GM12878 (cell line): ENCODE data around the gene HHAT. TPM values are rescaled to one million over a fixed set of nuclear protein-coding genes. Genes with fewer than 3 reads are reported as not detected.

Experiments
- ATAC-seq: fragments of 200-7000 bp; cut with Tn5 transposase; 3 replicates; pipeline ENCODE4 v1.9.1; 2020; ENCODE audit warnings: mild to moderate bottlenecking, moderate library complexity
- BruUV-seq: library from RNA; stranded (reverse); fragments of 400-500 nt; replicated peaks from 2 replicates; lab custom pipeline; 2021; lab: Mats Ljungman, UMichigan
- CTCF ChIA-PET: fragments of 300-600 bp; sonication (Branson Sonifier 250); formaldehyde crosslinking; extraction: SDS; loops from one replicate; lab custom pipeline; 2021; ENCODE audit warnings: inconsistent platforms; lab: Yijun Ruan, JAX
- POLR2A ChIA-PET: fragments of 350-600 bp; formaldehyde crosslinking; extraction: SDS; loops from one replicate; lab custom pipeline; 2021; ENCODE audit warnings: inconsistent platforms; lab: Charles Lee
- RAD21 ChIA-PET: fragments of 300-600 bp; sonication (Branson Sonifier 250); formaldehyde crosslinking; loops from one replicate; lab custom pipeline; 2023; ENCODE audit warnings: antibody characterized with exemption; ENCODE audit not compliant: unreplicated experiment; lab: Charles Lee
- SMC1A ChIA-PET: fragments of 300-600 bp; sonication (Branson Sonifier 250); formaldehyde crosslinking; loops from one replicate; lab custom pipeline; 2023; ENCODE audit not compliant: unreplicated experiment, uncharacterized antibody; lab: Charles Lee
- DNase-seq: peaks from one replicate; pipeline ENCODE4 v3.0.0-alpha.2; 2011; ENCODE audit warnings: low read depth, low spot score
- FAIRE-seq: peaks from 3 replicates; lab custom pipeline; 2011; peaks lifted over from hg19 to GRCh38; lab: Jason Lieb, UNC
- H2AFZ ChIP-seq: 2 replicates; pipeline ENCODE4 v1.6.0; 2011; ENCODE audit warnings: low read depth, low read length, control low read depth; ENCODE audit not compliant: control insufficient read depth
- H3K27ac ChIP-seq: 2 replicates; pipeline ENCODE4 v1.5.1; 2011; ENCODE audit warnings: control low read depth; ENCODE audit not compliant: control insufficient read depth, insufficient read depth
- H3K27me3 ChIP-seq, 2 experiments: replicated peaks in 1 of 2; 2 replicates each; pipeline versions ENCODE4 v1.6.0 to v1.6.1; 2011; ENCODE audit warnings: low read length in 1 of 2; ENCODE audit not compliant: control insufficient read depth in 2 of 2, insufficient read depth in 2 of 2
- H3K36me3 ChIP-seq, 2 experiments: 2 replicates each; pipeline ENCODE4 v1.5.1; 2011; ENCODE audit warnings: low read length in 1 of 2; ENCODE audit not compliant: control insufficient read depth in 2 of 2, insufficient read depth in 2 of 2
- H3K4me1 ChIP-seq: 2 replicates; pipeline ENCODE4 v1.6.1; 2011; ENCODE audit warnings: mild to moderate bottlenecking, low read length, moderate library complexity, mixed read lengths; ENCODE audit not compliant: control insufficient read depth, insufficient read depth
- H3K4me2 ChIP-seq: 2 replicates; pipeline ENCODE4 v1.6.0; 2011; ENCODE audit warnings: control low read depth; ENCODE audit not compliant: control insufficient read depth, insufficient read depth
- H3K4me3 ChIP-seq: fragments of 200-600 bp; sonication (generic); 2 replicates; pipeline ENCODE4 v1.5.1; 2016
- H3K79me2 ChIP-seq: 2 replicates; pipeline ENCODE4 v1.6.0; 2011; ENCODE audit warnings: low read length; ENCODE audit not compliant: control insufficient read depth, insufficient read depth
- H3K9ac ChIP-seq: 2 replicates; pipeline ENCODE4 v1.8.0; 2011; ENCODE audit warnings: low read length, control low read depth, mixed read lengths; ENCODE audit not compliant: control insufficient read depth, insufficient read depth
- H3K9me3 ChIP-seq: replicated peaks from 3 replicates; pipeline ENCODE4 v1.5.1; 2011; ENCODE audit warnings: mild to moderate bottlenecking, low read length; ENCODE audit not compliant: control insufficient read depth, insufficient read depth
- H4K20me1 ChIP-seq: 2 replicates; pipeline ENCODE4 v1.6.0; 2011; ENCODE audit not compliant: control insufficient read depth, insufficient read depth
- ATF2 ChIP-seq: IDR thresholded peaks from 2 replicates; pipeline ENCODE4 v1.6.1; 2012; ENCODE audit warnings: low read length, inconsistent platforms
- CBX3 ChIP-seq: fragments of 200-600 bp; sonication (generic); IDR thresholded peaks from 2 replicates; pipeline ENCODE4 v1.6.1; 2016; ENCODE audit warnings: low read depth, borderline replicate concordance
- CREB1 ChIP-seq: IDR thresholded peaks from 2 replicates; pipeline ENCODE4 v1.6.1; 2012; ENCODE audit warnings: low read depth, mild to moderate bottlenecking, inconsistent platforms
- ETV6 ChIP-seq, 2 experiments: fragments of 450-650 bp in 1 of 2; IDR thresholded peaks in 1 of 2; conservative IDR thresholded peaks in 1 of 2; 2 replicates each; pipeline ENCODE4 v1.6.1; 2014; ENCODE audit warnings: antibody characterized with exemption in 1 of 2, borderline replicate concordance in 1 of 2, low read depth in 1 of 2, mild to moderate bottlenecking in 1 of 2, moderate library complexity in 1 of 2
- JUNB ChIP-seq: IDR thresholded peaks from 2 replicates; pipeline ENCODE4 v1.6.1; 2016; ENCODE audit warnings: antibody characterized with exemption, mild to moderate bottlenecking
- LARP7 ChIP-seq: fragments of 450-650 bp; IDR thresholded peaks from 2 replicates; pipeline ENCODE4 v1.6.1; 2017; ENCODE audit warnings: mild to moderate bottlenecking
- NFYA ChIP-seq: IDR thresholded peaks from 2 replicates; pipeline ENCODE4 v1.6.1; 2011; ENCODE audit warnings: low read depth, mild to moderate bottlenecking, low read length, improper control_type of control experiment, borderline replicate concordance
- PAX5 ChIP-seq: IDR thresholded peaks from 2 replicates; pipeline ENCODE4 v1.6.1; 2011; ENCODE audit warnings: low read depth, low read length, borderline replicate concordance
- POLR2AphosphoS5 ChIP-seq: IDR thresholded peaks from 2 replicates; pipeline ENCODE4 v1.6.1; 2011; ENCODE audit warnings: mild to moderate bottlenecking, low read length, inconsistent platforms
- TAF1 ChIP-seq: IDR thresholded peaks from 2 replicates; pipeline ENCODE4 v1.6.1; 2011; ENCODE audit warnings: mild to moderate bottlenecking, low read depth, low read length, borderline replicate concordance
- YY1 ChIP-seq: IDR thresholded peaks from 2 replicates; pipeline ENCODE4 v1.6.1; 2011; ENCODE audit warnings: low read depth, mild to moderate bottlenecking, low read length
- ZNF24 ChIP-seq: fragments of 450-650 bp; IDR thresholded peaks from 2 replicates; pipeline ENCODE4 v1.6.1; 2017; ENCODE audit warnings: antibody characterized with exemption, mild to moderate bottlenecking
- ZNF592 ChIP-seq: fragments of 450-650 bp; IDR thresholded peaks from 2 replicates; pipeline ENCODE4 v1.6.1; 2017; ENCODE audit warnings: mild to moderate bottlenecking, moderate library complexity
- WGBS: methylation state at CpG from one replicate; pipeline ENCODE4 v1.1.6; 2016; ENCODE audit warnings: low lambda C conversion rate; ENCODE audit not compliant: insufficient replicate concordance, insufficient coverage; ENCODE audit errors: missing lambda C conversion rate; 5-methylcytosine and 5-hydroxymethylcytosine counted together
- in situ Hi-C: fragments of 300-500 bp; cut with MboI; formaldehyde crosslinking; loops from 9 replicates; pipeline ENCODE4 v1.14.3; 2018; ENCODE audit warnings: mixed read lengths
- intact Hi-C: fragments of 100-400 bp; cut with micrococcal nuclease; formaldehyde crosslinking; loops from one replicate; pipeline ENCODE4 v1.14.2; 2022; ENCODE audit not compliant: unreplicated experiment
- polyA plus RNA-seq, 11 experiments: library from polyadenylated mRNA; depleted of rRNA in 4 of 11; unstranded in 6 of 11; stranded (reverse) in 5 of 11; fragments of >200 nt; fragmentation: Nextera tagmentation in 4 of 11; fragmentation: Illumina TruSeq in 1 of 11; extraction: Ambion mirVana in 4 of 11; extraction: Trizol in 1 of 11; gene quantifications; 1 replicate in 1 of 11; 2 replicates in 10 of 11; pipeline versions ENCODE4 v1.2.1 to v1.2.3, GENCODE V29; 2011 to 2016; ENCODE audit warnings: inconsistent platforms in 2 of 11, missing spikeins in 2 of 11, low read depth in 1 of 11
- total RNA-seq, 4 experiments: library from RNA; depleted of rRNA in 3 of 4; stranded (reverse); fragments of >200 nt in 3 of 4; fragmentation: Illumina TruSeq in 1 of 4; extraction: Trizol in 1 of 4; gene quantifications; 2 replicates each; pipeline versions ENCODE4 v1.2.1 to v1.2.3, GENCODE V29; 2013 to 2021

Gene HHAT
- total and polyA plus RNA-seq, 10 of the 15 experiments (the other 5 are each of a cell fraction or from before 2014, with no cell fraction given) = 1.2 to 37.6 (median 2.6) TPM

- POLR2A ChIA-PET = interaction anchor here (9.5 kb wide), 1 partner anchor 21 kb away, joined by 224 read pairs; no protein-coding TSS in a partner anchor
- no peak for DNase-seq
- Histone ChIP-seq H3K4me2 (no peak overlapping the region), H3K4me1 (no peaks in the 10 kb centered on the region), H3K27ac (no peak overlapping the region), H2AFZ (no peak overlapping the region), H3K36me3 (no peaks in the 10 kb centered on the region), H3K9ac (no peak overlapping the region), H3K27me3 (no peaks in the 10 kb centered on the region), H3K79me2 (no peaks in the 10 kb centered on the region), H3K4me3 (no peak overlapping the region), H3K9me3 (no peaks in the 10 kb centered on the region), H4K20me1 (no peaks in the 10 kb centered on the region)
- RAD21 ChIA-PET = interaction anchor here (1.9 to 9.2 kb wide), 3 partner anchors 9 to 21 kb away, joined by 7 to 415 read pairs (median 59); no protein-coding TSS in a partner anchor
- TF ChIP-seq YY1 (no peak), ATF2 (no peak), PAX5 (no peak), LARP7 (no peak), ETV6 (conservative IDR thresholded peaks at IDR 0.05 in 1 of 2, IDR thresholded peaks at IDR 0.05 in 1 of 2; ENCODE audit: borderline replicate concordance in 1 of 2, low read depth in 1 of 2) (no peak), NFYA (no peak), CBX3 (no peak), POLR2AphosphoS5 (no peak), ZNF24 (no peak), JUNB (no peak), TAF1 (no peak), ZNF592 (no peak), CREB1 (no peak)
- no TSS peak for BruUV-seq
- CTCF ChIA-PET = interaction anchor here (1.0 to 9.5 kb wide), 4 partner anchors 12 to 30 kb away, joined by 5 to 379 read pairs (median 12); no protein-coding TSS in a partner anchor
- intact Hi-C loops = no loop called here
- no peak for ATAC-seq
- 42% methylated on average over 3 of the region's 3 CpGs for WGBS
- SMC1A ChIA-PET = interaction anchor here (1.2 to 15.0 kb wide), 4 partner anchors 12 to 63 kb away, joined by 3 to 683 read pairs (median 30); no protein-coding TSS in a partner anchor
- FAIRE-seq = no peak
- in situ Hi-C loops = no loop called here
Measured at GRCh38 chr1:210377731-210378333, 49.1 kb downstream of the HHAT start.
